ENCODE measurements around the gene TSPYL1.

- TF ChIP-seq NFRKB (IDR thresholded peaks at IDR 0.05) (no peak), SP1 (IDR thresholded peaks at IDR 0.05) (no peak), BHLHE40 (IDR thresholded peaks at IDR 0.05; ENCODE audit: borderline replicate concordance) (no peak), ELF4 (IDR thresholded peaks at IDR 0.05) (no peak), ZNF384 (IDR thresholded peaks at IDR 0.05) (no peak), FOXK2 (IDR thresholded peaks at IDR 0.05) (no peak), FOXM1 (IDR thresholded peaks at IDR 0.05; ENCODE audit: borderline replicate concordance) (no peak), SUZ12 (IDR thresholded peaks at IDR 0.05) (no peak), HDGF (IDR thresholded peaks at IDR 0.05; ENCODE audit: borderline replicate concordance) (no peak)
These were observed 617 bp upstream of the TSPYL1 start for GRCh38 chr6:116280161-116280932.

Data from HEK293T (cell line).